GM18517 (cell line): ENCODE results near the gene ACSL1.

Experiments used
- ATAC-seq: cut with Tn5 transposase; IDR thresholded peaks from one replicate; pipeline ENCODE4 v1.9.1; 2021; ENCODE audit warnings: mild to moderate bottlenecking, moderate library complexity; ENCODE audit not compliant: unreplicated experiment

ACSL1 gene

DNA sequence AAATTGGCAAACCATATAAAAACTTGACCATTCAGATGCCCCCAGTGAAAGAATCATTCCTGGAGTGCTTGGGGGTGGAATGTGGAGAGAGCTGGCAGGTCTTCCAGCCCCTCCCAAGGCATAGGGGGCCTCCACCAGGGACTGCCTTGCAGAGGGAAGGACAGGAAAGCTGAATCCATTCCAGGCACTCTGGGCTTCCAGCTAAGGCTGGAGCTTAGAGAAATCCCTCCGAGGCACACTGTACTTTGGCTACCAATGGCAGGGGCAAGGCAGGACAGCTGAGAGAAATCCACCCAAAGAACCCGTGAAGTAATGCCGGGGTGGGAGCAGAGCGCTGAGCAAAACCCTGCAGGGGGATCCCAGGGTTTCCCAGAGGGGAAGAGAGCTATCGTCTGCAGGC lies 95.8 kb downstream of the ACSL1 start:
- no peak for ATAC-seq

DNA sequence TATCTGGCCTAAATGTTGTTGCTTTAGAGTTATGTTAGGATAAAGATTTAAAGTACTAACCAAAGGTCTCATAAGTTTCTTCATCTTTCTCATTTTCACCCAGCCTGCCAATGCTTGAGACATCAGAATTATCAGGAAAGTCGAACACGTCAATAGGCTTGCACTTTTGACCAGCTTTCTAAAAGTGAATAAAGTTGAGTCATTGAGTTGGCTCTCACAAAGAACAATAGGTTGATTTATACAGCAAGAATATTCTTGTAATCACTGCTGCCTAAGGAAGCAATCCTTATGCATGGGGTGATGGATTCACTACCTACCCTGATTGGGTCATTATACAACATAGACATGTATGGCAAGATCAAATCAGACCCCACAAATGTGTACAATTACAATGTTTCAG lies 96.9 kb downstream of the ACSL1 start:
- ATAC-seq: no peak

GRCh38 chr4:184727430-184727829 lies 98.3 kb downstream of the ACSL1 start:
- no peak for ATAC-seq

- no peak for ATAC-seq
Measured at GRCh38 chr4:184722798-184723197, 103.0 kb downstream of the ACSL1 start.

DNA sequence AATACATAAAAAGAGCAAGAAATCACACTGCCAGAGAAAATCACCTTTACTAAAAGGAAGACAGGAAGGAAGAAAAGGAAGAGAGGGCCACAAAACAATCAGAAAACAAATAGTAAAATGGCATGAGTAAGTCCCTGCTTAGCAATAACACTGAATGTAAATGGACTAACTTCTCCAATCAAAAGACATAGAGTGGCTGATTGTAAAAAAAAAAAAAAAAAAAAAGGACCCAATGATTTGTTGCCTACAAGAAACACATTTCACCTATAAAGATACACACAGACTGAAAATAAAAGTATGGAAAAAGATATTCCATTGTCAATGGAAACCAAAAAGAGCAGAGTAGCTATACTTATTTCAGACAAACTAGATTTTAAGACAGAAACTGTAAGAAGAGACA lies 104.5 kb downstream of the ACSL1 start:
- no peak for ATAC-seq

DNA sequence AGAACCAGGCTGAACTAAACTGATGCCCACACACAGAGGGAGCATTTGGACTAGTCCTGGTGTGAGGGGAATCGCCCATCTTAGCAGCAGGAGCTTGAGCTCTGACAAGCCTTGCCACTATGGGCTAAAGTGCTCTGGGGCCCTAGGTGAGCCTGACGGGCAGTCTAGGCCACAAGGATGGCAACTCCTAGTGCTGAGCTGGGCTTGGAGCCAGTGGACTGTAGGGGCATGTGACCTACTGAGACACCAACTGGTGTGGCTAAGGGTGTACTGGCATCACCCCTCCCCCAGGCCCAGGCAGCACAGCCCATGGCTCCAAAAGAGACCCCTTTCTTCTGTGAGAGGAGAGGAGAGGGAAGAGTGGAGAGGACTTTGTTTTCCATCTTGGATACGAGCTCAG lies 106.4 kb downstream of the ACSL1 start:
- ATAC-seq: no peak

- no peak for ATAC-seq
Measured at GRCh38 chr4:184715526-184715925, 110.2 kb downstream of the ACSL1 start.

- no peak for ATAC-seq
Measured at GRCh38 chr4:184713887-184714286, 111.9 kb downstream of the ACSL1 start.

DNA sequence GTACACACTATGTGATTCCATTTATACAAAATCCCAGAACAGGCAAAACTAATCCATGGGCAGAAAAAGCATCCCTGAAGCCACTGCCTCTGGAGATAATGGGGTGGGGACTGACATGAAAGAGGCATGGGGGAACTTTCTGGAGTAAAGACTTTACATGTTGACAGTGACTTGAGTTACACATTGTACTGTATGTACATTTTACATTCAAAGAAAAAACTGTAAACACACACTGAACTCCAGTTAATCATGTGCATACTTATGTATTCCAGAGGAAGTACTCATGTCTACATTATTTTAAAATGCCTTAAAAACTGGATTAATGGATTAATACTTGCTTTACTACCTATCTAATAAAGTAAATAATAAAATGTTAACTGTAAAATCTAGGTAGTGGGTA lies 113.4 kb downstream of the ACSL1 start:
- no peak for ATAC-seq

GRCh38 chr4:184706453-184706852 lies 119.3 kb downstream of the ACSL1 start:
- ATAC-seq: no peak

- ATAC-seq: no peak
Measured at GRCh38 chr4:184705692-184706091, 120.1 kb downstream of the ACSL1 start.
